ENCODE results near the gene ME1. TPM values are rescaled to one million over a fixed set of nuclear protein-coding genes. Genes with fewer than 3 reads are reported as not detected.
"Not testable (repeated sequence)": the region's sequence is repeated elsewhere in the genome, so short reads cannot be mapped to it uniquely, and the experiment has no call there.

Gene ME1
- polyA plus RNA-seq, 3 donors: 4.1 to 23.3 (median 20.9) TPM

DNA sequence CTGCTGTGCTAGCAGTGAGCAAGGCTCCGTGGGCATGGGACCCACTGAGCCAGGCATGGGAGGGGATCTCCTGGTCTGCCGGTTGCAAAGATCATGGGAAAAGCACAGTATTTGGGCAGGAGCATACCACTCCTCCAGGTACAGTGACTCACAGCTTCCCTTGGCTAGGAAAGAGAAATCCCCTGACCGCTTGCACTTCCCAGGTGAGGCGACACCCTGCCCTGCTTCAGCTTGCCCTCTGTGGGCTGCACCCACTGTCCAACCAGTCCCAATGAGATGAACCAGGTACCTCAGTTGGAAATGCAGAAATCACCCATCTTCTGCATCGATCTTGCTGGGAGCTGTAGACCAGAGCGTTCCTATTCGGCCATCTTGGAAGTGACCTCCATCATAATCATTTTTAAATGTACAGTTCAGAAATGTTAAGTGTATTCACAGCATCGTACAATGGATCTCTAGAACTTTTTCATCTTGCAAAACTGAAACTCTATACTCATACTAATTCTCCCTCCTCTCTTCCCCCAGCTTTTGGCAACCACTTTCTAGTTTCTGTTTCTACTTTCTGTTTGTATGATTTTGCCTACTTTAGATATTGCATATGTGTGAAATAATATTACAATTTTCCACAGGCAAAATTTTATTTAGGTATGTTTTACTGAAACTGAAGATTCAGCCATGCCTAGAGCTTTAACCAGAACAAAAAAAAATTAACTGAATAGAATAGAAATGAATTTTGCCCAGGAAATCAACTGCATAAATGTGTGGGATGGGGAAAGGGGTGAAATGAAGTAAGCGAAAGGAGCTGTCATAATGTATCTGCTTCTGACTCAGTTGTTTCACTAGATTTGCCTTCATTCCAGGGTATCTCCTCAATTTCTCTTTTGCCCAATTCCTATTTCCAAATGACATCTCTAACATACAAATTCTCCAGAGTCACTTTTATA is 137.7 kb downstream of the ME1 start:
- 83 to 93% (median 87%) methylated on average over 9 of the region's 9 CpGs for WGBS, 3 donors
- no peak overlapping the region for H3K27ac ChIP-seq (ENCODE audit: low read depth, low read length)

DNA sequence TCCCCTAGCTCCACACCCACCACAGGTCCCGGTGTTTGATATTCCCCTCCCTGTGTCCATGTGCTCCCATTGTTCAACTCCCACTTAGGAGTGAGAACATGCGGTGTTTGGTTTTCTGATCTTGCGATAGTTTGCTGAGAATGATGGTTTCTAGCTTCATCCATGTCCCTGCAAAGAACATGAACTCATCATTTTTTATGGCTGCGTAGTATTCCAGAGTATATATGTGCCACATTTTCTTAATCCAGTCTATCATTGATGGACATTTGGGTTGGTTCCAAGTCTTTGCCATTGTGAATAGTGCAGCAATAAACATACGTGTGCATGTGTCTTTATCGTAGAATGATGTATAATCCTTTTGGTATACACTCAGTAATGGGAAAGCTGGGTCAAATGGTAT is 143.6 kb downstream of the ME1 start:
- not testable (repeated sequence) for H3K27ac ChIP-seq (ENCODE audit: low read depth, low read length)
- 84 to 97% (median 95%) methylated on average over 6 of the region's 6 CpGs for WGBS, 3 donors

DNA sequence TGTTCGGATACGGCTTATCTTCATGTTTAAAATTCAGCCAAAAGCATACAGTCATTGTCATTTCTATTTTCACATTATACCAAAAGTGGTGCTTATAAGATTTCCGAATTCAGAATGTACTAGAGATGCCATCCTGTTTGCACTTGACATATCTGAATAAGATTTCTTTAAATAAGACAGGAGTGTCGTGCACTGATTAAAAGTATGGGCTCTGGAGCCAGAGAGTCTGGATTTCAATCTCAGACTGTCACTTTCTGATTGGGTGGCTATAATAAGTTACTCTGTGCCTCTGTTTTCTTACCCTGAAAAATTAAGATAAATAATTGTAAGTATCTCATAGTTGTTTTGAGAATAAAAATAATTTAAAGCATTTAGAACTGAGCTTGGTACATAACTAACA is 144.9 kb downstream of the ME1 start:
- 80 to 90% (median 84%) methylated on average over 4 of the region's 4 CpGs for WGBS, 3 donors
- no peak overlapping the region for H3K27ac ChIP-seq (ENCODE audit: low read depth, low read length)

DNA sequence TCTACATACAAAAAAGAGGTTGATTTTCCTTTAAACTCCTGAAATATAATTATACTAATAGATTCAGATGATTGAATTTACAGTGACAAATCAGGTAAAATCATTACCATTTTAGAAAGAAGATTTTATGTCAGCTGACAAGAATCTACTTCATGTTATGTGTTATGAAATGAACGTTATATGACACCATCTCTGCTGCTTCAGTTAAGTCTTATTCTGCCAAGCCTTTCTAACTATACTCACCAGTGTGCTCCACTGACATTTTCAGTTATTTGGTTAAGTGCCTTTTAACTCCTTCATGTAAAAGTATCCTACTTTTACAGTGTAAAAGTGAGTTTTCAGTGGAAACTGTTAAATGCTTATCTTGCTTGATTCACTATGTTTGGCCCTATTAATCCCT is 157.3 kb downstream of the ME1 start:
- 44 to 59% (median 48%) methylated on average over 1 of the region's 1 CpG for WGBS, 3 donors
- no peak overlapping the region for H3K27ac ChIP-seq (ENCODE audit: low read depth, low read length)

DNA sequence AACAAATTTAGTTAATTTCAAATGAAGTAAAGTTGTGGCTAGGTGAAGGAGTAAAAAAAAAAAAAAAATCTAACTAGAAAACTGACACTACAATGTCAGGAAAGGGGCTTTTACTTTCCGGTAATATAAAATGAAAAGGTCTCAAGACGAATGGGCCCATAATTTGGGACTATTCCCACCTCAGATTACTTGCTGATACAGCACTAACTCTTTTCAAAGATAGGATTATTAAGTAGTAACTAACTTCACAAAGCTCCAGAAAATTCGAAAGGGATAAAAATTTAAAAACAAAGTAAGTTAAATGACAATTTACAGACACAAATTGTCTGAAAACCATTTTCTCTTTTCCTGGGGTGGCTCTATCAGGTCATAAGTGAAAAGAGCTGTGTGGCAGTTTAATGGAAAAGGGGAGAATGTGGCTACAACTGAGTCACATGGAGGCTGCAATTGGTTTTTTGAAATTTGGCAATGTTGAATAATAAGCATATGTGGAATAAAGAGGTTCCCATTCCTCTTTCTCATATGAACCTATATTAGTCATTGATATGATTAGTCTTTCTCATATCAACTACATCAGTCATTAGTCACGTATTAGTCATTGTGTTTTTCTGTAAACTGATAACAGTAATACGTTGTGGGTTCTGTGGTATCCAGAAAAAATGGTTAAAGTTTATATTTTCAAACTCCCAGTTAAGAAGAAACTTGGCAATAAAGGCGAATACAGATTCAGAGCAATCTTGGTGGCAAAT is 159.7 kb downstream of the ME1 start:
- WGBS, 3 donors: 72 to 74% (median 73%) methylated on average over 6 of the region's 6 CpGs
- no peak overlapping the region for H3K27ac ChIP-seq (ENCODE audit: low read depth, low read length)

DNA sequence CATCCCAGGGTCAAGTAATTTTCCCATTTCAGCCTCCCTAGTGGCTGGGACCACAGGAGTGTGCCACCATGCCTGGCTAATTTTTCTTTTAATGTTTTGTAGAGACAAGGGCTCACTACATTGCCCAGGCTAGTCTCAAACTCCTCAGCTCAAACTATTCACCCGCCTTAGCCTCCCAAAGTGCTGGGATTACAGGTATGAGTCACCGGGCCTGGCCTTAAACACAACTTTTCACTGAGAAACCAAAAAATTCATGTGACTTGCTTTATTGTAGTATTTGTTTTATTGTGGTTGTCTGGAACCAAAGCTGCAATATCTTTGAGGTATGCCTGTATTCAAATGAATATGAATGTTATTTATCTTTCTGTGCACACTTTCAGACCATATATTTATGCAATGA is 165.5 kb downstream of the ME1 start:
- H3K27ac ChIP-seq (ENCODE audit: low read depth, low read length): no peak overlapping the region
- WGBS, 3 donors: 93 to 97% (median 95%) methylated on average over 2 of the region's 2 CpGs

DNA sequence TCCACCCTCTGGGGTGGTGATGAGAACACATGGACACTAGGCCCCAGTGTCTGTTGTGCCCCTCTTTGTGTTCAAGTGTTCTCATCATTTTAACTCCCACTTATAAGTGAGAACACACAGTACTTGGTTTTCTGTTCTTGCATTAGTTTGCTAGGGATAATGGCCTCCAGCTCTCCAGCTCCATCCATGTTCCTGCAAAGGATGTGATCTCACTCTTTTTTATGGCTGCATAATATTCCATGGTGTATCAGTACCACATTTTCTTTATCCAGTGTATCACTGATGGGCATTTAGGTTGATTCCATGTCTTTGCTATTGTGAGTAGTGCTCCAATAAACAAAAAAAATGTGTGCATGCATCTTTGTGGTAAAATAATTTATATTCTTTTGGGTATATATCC is 170.3 kb downstream of the ME1 start:
- no peak overlapping the region for H3K27ac ChIP-seq (ENCODE audit: low read depth, low read length)

DNA sequence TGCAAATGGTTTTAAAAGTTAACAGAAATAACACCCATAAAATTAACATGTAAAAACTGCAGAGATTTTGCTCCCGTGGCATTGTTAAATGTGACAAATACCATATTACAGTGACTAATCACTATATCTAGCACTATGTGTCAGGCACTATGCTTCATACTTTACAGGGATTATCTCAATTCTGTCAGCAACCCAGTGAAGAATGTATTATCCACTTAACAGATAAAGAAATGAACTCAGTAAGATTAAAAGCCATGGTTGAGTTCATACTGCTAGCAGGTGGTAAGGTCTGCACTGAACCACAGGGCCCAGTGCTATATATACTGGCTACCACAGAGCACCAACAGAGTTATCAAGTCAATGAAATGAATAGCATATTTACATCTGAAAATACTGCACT is 172.3 kb downstream of the ME1 start:
- WGBS, 3 donors: 63 to 70% (median 67%) methylated on average over 1 of the region's 1 CpG
- no peak overlapping the region for H3K27ac ChIP-seq (ENCODE audit: low read depth, low read length)

DNA sequence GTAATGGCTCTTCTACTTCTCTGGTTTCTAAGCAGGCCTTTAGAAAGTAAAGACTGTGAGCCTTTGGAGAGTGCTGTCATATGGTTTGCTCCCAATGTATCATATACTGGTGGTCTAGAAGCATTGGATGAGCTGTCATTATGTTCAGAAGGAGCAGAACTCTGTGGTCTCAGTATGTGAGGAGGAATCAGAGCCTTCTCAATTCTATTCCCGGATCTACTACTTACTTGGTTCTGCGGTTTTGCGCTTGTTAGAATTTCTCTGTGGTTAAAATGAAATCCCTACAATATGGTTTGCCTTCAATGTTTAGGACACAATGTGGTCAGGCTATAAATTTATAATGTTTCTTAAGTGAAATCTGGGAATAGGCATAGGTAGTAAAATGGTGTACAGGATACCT is 173.1 kb downstream of the ME1 start:
- WGBS, 3 donors: 92 to 95% (median 93%) methylated on average over 3 of the region's 3 CpGs
- H3K27ac ChIP-seq (ENCODE audit: low read depth, low read length): no peak overlapping the region

DNA sequence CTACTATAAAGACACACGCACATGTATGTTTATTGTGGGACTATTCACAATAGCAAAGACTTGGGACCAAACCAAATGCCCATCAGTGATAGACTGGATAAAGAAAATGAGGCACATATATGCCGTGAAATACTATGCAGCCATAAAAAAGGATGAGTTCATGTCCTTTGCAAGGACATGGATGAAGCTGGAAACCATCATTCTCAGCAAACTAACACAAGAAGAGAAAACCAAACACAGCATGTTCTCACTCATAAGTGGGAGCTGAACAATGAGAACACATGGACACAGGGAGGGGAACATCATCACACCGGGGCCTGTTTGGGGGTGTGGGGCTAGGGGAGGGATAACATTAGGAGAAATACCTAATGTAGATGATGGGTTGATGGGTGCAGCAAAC is 174.1 kb downstream of the ME1 start:
- 91 to 100% (median 99%) methylated on average over 3 of the region's 3 CpGs for WGBS, 3 donors
- H3K27ac ChIP-seq (ENCODE audit: low read depth, low read length): not testable (repeated sequence)

DNA sequence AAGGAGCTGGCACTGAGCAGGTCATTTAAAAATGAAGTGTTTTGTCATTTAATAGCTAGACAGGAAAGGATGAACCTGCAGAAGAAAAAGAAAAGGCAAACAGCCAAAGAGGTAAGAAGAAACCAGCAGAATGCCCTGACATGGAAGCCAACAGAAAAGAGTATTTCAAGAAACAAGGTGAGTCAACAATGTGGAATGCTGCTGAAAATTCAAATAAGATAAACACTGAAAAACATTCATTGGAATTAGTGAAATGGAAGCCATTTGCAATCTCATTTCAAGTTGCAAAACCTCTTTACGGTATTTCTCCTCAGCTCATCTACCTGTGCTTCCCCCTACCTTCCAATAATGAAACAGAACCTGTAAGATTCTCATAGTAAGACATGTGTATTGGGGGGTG is 178.1 kb downstream of the ME1 start:
- WGBS, 3 donors: 88 to 94% (median 90%) methylated on average over 1 of the region's 1 CpG
- H3K27ac ChIP-seq (ENCODE audit: low read depth, low read length): no peak overlapping the region

DNA sequence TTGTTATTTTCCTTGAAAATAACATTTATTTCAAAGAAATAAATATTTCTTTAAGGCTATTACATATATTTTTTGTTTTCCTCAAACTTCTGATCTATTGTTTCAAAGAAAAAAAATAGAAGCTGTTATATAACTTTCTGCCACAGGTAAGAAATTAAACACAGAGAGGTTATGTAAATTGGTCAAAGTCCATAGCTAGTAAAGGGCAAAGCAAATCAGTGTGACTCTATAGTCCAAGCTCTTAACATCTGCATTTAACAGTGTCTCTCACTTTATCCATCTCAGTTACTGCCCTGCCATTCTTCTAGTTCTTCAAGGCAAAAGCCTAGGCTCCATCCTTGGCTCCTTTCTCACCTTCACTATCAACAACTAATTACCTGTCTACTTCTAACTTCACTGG is 180.6 kb downstream of the ME1 start:
- no peak overlapping the region for H3K27ac ChIP-seq (ENCODE audit: low read depth, low read length)

DNA sequence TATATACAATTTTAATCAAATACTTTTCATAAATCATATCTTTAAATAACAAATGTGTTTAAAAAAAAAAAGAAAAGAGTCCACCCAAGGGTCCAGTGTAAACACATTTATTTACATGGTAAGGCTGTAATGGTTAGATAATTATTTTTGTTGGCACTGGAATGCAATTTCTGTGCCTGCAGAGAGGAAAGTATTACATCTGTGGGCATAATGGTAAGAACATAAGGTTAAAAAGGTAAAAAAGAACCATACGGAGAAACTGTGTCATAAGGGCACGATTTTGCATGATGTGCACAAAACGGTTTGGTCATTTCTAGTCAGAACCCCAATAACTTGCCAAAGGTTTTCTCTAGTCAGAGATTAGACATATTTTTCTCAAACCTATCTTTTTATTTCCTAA is 183.4 kb downstream of the ME1 start:
- no peak overlapping the region for H3K27ac ChIP-seq (ENCODE audit: low read depth, low read length)
- 74 to 86% (median 80%) methylated on average over 3 of the region's 3 CpGs for WGBS, 3 donors

DNA sequence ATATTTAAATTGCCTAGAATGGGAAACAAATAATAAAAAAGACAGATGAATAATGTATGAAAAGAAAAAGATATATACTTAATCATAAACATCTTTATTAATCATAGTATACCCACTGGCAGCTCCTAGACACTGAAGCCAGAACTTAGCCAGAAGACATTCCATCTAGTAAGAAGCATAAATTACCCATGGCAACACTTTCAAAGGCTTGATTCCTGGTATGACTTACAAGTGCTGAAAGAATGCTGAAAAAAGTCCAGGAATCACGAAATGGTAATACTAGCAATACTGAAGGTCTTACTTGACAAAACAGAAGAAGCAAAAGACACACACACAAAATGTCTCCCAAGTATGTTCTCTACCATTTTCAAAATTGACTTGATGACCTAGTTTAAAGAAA is 199.7 kb downstream of the ME1 start:
- WGBS, 3 donors: 57 to 83% (median 70%) methylated on average over 1 of the region's 1 CpG
- no peak overlapping the region for H3K27ac ChIP-seq (ENCODE audit: low read depth, low read length)

DNA sequence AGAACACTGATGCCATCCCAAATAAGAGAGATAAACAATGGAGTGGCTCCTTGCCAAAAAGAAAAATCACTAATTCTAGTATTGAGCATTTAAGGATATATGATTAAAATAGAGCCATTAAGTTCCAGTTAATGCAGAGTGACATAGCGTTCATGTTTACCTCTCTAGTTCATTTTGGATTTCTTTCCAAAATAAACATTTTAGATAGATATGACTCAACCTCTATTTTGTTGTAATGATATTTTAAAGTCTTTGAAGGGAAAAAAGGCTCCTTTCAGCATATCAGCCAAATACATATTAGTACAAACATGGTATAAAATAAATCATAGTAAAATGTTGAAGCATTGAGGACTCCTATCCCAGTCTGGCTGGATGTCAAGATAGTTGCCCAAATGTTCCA is 204.3 kb downstream of the ME1 start:
- no peak overlapping the region for H3K27ac ChIP-seq (ENCODE audit: low read depth, low read length)
- 34 to 81% (median 75%) methylated on average over 1 of the region's 1 CpG for WGBS, 3 donors

DNA sequence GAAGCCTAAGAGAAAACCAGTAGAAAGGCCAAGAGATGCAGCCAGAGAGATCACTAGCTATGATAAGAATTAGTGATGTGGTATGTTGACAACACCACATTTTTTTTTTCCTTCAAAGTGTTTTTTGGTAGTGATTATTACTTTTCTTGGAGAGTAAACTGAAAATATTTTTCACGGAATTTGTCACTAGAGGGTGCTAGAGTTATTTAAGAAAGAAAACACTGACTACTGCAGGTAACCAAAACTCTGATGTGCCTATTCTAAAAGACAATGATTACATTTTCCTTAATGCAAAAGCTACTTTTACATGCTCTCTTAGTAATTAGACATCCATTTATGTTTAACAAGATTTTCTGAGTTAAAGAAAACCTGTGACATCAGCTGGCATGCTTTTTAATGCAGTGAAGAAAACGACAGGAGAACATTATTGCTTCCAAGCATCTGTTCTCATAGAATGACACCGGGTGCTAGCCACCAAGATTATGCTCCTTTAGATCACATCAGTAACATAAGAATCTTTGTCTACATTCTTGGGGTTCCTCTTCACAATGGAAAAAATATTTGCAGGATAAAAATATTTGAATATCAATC is 208.9 kb downstream of the ME1 start:
- no peak overlapping the region for H3K27ac ChIP-seq (ENCODE audit: low read depth, low read length)
- WGBS, 3 donors: 28 to 58% (median 43%) methylated on average over 3 of the region's 3 CpGs

DNA sequence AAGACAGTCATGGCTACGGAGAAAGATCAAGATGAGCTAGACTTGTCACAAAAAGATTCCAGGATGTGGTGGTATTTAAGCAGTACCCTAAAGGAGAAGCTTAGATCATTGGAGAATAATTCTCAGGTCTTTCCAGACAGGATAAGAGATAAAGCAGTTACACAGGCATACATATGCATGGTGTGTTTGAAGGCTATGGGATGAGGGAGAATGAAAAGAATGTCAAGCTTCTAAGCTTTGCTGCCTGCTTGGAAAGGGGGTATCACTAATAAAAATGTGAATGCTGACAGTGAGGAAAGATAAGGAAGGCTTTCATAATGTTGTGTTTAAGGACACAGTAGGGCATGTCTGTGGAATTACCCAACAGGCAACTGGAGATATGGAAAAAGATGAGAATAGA is 209.6 kb downstream of the ME1 start:
- WGBS, 3 donors: 83 to 92% (median 90%) methylated on average over 1 of the region's 1 CpG

DNA sequence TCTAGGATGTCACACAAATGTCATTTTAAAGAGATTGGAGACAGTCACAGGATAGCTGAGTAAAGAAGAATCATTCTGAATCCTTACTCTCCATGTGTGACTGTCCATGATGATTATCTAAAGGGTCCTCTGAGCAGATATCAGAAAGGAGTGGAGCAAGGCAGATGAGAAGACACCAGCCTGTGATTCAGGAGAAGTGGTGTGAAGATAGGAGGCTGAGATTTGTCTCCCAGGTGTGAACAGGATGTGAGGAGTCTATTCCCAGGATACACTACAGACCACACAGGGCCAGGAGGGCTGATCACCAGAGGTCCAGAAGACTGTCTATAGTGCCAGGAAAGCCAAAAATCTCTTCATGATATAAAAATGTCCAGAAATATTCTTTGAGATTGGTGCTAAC is 210.7 kb downstream of the ME1 start:
- no peak overlapping the region for H3K27ac ChIP-seq (ENCODE audit: low read depth, low read length)

More for the DNA sequence above, 209.6 kb downstream of the ME1 start:
- H3K27ac ChIP-seq (ENCODE audit: low read depth, low read length): no peak overlapping the region

DNA sequence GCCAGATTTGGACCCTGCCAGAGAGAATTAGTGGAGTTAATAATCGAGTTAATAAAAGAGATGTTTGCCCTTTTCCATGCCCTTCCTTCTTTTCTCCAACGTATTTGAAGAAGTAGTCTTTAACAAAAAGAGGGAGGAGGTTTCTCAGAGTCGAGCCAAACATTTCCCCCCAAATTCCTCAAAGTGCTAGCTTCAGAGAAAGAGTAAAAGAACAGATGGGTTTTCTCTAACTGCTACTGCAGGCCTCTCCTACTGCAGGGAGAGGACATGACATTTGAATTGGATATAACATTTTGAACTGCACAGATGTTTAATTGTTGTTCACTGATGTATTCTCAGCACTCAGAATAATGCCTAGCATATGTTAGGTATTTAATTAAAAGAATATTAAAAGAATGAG is 212.2 kb downstream of the ME1 start:
- 42 to 50% (median 49%) methylated on average over 3 of the region's 3 CpGs for WGBS, 3 donors
- H3K27ac ChIP-seq (ENCODE audit: low read depth, low read length): no peak overlapping the region

DNA sequence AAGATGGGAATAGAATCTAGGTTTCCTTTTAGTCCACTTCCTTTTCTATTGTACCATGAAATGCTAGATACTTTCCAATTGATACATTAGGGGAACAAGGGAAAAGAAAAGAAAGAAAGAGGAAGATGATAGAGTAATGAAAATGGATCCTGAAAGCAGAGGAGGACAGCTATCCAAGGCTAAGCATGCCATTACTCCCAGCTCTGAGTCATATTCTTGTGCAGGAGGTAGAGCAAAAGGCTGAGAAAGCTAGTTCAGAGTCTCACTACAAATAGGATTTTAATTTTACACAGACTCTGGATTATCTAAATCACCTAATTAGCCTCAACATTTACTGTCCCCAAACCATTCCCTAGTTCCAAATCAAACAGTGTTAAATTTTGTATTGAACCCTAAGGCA is 214.0 kb downstream of the ME1 start:
- no peak overlapping the region for H3K27ac ChIP-seq (ENCODE audit: low read depth, low read length)

Measured in adipose tissue (tissue), 3 donors.